Keratinocyte (primary cell): ENCODE measurements around the gene RRBP1. TPM values are rescaled to one million over a fixed set of nuclear protein-coding genes. Genes with fewer than 3 reads are reported as not detected.

Experiments
- DNase-seq: peaks from one replicate; pipeline ENCODE4 v3.0.0-alpha.2; 2011; ENCODE audit warnings: low read depth, missing footprints, low spot score
- FAIRE-seq: peaks from 2 replicates; lab custom pipeline; 2011; peaks lifted over from hg19 to GRCh38; lab: Jason Lieb, UNC
- H2AFZ ChIP-seq: 2 replicates; pipeline ENCODE4 v1.6.0; 2012; ENCODE audit warnings: low read length, control low read depth, inconsistent platforms; ENCODE audit not compliant: control insufficient read depth
- H3K27ac ChIP-seq: 2 replicates; pipeline ENCODE4 v1.5.1; 2011; ENCODE audit warnings: low read length; ENCODE audit not compliant: control insufficient read depth, insufficient read depth
- H3K27me3 ChIP-seq: 3 replicates; pipeline ENCODE4 v1.6.0; 2011; ENCODE audit warnings: low read length; ENCODE audit not compliant: control insufficient read depth, insufficient read depth; ENCODE audit errors: extremely low read depth
- H3K36me3 ChIP-seq, 2 experiments: 2 replicates in 1 of 2; 3 replicates in 1 of 2; pipeline ENCODE4 v1.5.1; 2011; ENCODE audit warnings: low read length in 2 of 2, mild to moderate bottlenecking in 1 of 2; ENCODE audit not compliant: control insufficient read depth in 2 of 2, insufficient read depth in 2 of 2; ENCODE audit errors: extremely low read depth in 1 of 2
- H3K4me1 ChIP-seq: 3 replicates; pipeline ENCODE4 v1.5.1; 2011; ENCODE audit warnings: low read length; ENCODE audit not compliant: control insufficient read depth, insufficient read depth; ENCODE audit errors: extremely low read depth
- H3K4me2 ChIP-seq: 3 replicates; pipeline ENCODE4 v1.6.0; 2011; ENCODE audit warnings: low read depth, low read length; ENCODE audit not compliant: control insufficient read depth, insufficient read depth; ENCODE audit errors: extremely low read depth
- H3K4me3 ChIP-seq, 3 experiments: fragments of 200-600 bp in 1 of 3; sonication (generic) in 1 of 3; 2 replicates in 2 of 3; 3 replicates in 1 of 3; pipeline ENCODE4 v1.5.1; 2011 to 2016; ENCODE audit warnings: low read length in 3 of 3, mild to moderate bottlenecking in 3 of 3, control low read depth in 2 of 3, inconsistent platforms in 1 of 3, low read depth in 1 of 3, mixed read lengths in 1 of 3, mixed run types in 1 of 3, moderate library complexity in 1 of 3; ENCODE audit not compliant: control insufficient read depth in 2 of 3, insufficient read depth in 2 of 3; ENCODE audit errors: extremely low read depth in 1 of 3
- H3K79me2 ChIP-seq: 2 replicates; pipeline ENCODE4 v1.6.0; 2012; ENCODE audit warnings: low read length; ENCODE audit not compliant: control insufficient read depth, insufficient read depth
- H3K9ac ChIP-seq: 3 replicates; pipeline ENCODE4 v1.6.0; 2011; ENCODE audit warnings: low read length; ENCODE audit not compliant: control insufficient read depth, insufficient read depth; ENCODE audit errors: extremely low read depth
- H3K9me1 ChIP-seq: 3 replicates; pipeline ENCODE4 v1.6.0; 2011; ENCODE audit warnings: low read length; ENCODE audit not compliant: control insufficient read depth, insufficient read depth; ENCODE audit errors: extremely low read depth
- H3K9me3 ChIP-seq: 2 replicates; pipeline ENCODE4 v1.5.1; 2012; ENCODE audit warnings: low read depth, low read length; ENCODE audit not compliant: control insufficient read depth
- H4K20me1 ChIP-seq: 3 replicates; pipeline ENCODE4 v1.6.0; 2011; ENCODE audit warnings: low read length; ENCODE audit not compliant: control insufficient read depth, insufficient read depth; ENCODE audit errors: extremely low read depth
- EZH2 ChIP-seq: IDR thresholded peaks from one replicate; pipeline ENCODE4 v1.6.1; 2012; ENCODE audit warnings: inconsistent platforms, mild to moderate bottlenecking, low read length, moderate library complexity
- dilution Hi-C: fragments of 300-500 bp; cut with MboI; formaldehyde crosslinking; loops from one replicate; pipeline ENCODE4 v1.7.0; 2020; ENCODE audit warnings: low sequenced_read_pairs; ENCODE audit not compliant: extremely low pct_ligation_motif_present
- polyA plus RNA-seq, 5 experiments: library from polyadenylated mRNA; depleted of rRNA in 3 of 5; stranded (reverse) in 3 of 5; stranded (forward) in 1 of 5; unstranded in 1 of 5; fragments of >200 nt; gene quantifications; 1 replicate in 1 of 5; 2 replicates in 3 of 5; 3 replicates in 1 of 5; pipeline versions ENCODE4 v1.2.1 to v1.2.3, GENCODE V29; 2011 to 2012; ENCODE audit warnings: missing spikeins in 2 of 5, low read depth in 1 of 5, low replicate concordance in 1 of 5
- TF ChIP-seq, protein P1 (sequence below), 3 experiments: IDR thresholded peaks in 1 of 3; conservative IDR thresholded peaks in 1 of 3; optimal IDR thresholded peaks in 1 of 3; 2 replicates in 2 of 3; 3 replicates in 1 of 3; pipeline versions ENCODE3 to v1.5.1; 2011; ENCODE audit warnings: low read length in 3 of 3, mild to moderate bottlenecking in 3 of 3, moderate library complexity in 2 of 3, control low read depth in 1 of 3, inconsistent platforms in 1 of 3; ENCODE audit not compliant: insufficient read depth in 2 of 3; ENCODE audit errors: extremely low read depth in 1 of 3

The RRBP1 gene
- polyA plus RNA-seq, 1 donor (not counting 4 experiments of a cell fraction or from before 2014, with no cell fraction given), result 43.9 TPM

DNA sequence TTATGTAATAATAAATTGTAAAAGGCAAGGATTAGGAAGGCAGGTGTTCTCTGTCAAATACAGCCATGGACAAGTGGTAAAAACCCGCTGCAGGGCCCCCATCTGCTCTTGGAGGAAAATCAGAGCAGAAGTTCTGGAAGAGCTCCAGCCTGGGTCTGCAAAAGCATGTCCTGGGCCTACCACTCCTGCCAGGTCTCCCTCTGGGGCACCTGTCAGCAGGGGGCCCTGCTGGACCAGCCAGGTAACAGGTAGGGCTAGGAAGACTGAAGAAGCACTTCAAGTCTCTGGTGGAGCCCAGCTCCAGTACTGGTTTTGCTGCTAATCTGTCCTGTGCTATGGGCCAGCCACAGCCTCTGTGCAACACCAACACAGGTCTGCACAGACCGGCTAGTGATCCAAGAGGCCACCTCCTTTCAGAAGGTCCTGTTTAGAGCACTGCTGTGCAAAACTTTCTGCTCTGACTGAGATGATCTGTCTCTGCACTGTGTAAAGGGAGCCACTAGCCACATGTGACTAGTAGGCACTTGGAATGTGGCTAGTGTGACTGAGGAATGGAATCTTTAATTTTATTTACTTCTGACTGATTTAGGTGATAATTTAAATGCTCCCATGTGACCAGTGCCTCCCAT, 30.2 kb downstream of the RRBP1 start:
- FAIRE-seq, result no peak

DNA sequence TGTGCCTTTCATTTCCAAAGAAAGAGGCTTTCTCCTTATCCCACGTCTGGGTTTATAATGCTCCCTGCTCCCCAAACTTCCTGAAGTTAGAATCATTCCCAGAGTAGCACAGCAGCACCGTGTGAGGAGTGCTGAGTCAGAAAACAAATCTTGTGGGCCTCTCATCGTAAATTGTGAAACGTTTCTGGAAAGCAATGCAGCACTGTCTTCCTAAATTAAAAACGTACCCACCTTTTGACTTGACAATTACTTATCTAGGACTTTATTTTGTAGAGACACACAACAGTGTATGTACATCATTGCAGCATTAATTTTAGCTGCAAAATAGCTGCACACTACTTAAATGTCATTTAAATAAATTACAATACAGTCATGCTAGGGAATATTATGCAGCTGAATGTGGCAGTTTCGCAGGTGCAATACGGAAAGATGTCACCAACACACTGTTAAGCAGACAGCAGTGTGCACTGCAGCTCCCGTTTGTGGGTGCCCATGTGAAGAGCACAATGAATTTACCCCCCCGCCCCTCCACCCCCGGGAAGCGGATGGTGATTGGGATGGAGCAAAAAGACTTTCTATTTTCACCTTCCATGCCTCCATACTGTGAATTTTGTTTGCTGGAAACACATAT, 30.8 kb downstream of the RRBP1 start:
- no peak overlapping the region for H3K27ac ChIP-seq
- no peak overlapping the region for H2AFZ ChIP-seq
- no peaks in the 10 kb centered on the region for H3K9me3 ChIP-seq
- TF ChIP-seq EZH2, result no peak
- TF ChIP-seq, protein P1, sequence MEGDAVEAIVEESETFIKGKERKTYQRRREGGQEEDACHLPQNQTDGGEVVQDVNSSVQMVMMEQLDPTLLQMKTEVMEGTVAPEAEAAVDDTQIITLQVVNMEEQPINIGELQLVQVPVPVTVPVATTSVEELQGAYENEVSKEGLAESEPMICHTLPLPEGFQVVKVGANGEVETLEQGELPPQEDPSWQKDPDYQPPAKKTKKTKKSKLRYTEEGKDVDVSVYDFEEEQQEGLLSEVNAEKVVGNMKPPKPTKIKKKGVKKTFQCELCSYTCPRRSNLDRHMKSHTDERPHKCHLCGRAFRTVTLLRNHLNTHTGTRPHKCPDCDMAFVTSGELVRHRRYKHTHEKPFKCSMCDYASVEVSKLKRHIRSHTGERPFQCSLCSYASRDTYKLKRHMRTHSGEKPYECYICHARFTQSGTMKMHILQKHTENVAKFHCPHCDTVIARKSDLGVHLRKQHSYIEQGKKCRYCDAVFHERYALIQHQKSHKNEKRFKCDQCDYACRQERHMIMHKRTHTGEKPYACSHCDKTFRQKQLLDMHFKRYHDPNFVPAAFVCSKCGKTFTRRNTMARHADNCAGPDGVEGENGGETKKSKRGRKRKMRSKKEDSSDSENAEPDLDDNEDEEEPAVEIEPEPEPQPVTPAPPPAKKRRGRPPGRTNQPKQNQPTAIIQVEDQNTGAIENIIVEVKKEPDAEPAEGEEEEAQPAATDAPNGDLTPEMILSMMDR (optimal IDR thresholded peaks at IDR 0.05 in 1 of 3, IDR thresholded peaks at IDR 0.05 in 1 of 3, conservative IDR thresholded peaks at IDR 0.05 in 1 of 3; ENCODE audit: extremely low read depth in 1 of 3, insufficient read depth in 2 of 3, low read length in 3 of 3), result no peak
- H3K4me2 ChIP-seq, result no peak overlapping the region
- no peak overlapping the region for H3K9ac ChIP-seq
- H3K4me3 ChIP-seq, result no peak overlapping the region
- no peaks in the 10 kb centered on the region for H3K27me3 ChIP-seq
- DNase-seq, result no peak
- peaks cover 3% of the 10 kb centered on the region for H4K20me1 ChIP-seq
- peaks cover 59% of the 10 kb centered on the region for H3K79me2 ChIP-seq
- dilution Hi-C loops, result no loop called here
- peaks cover 16 to 23% of the 10 kb centered on the region in 2 experiments for H3K36me3 ChIP-seq
- peaks cover 2% of the 10 kb centered on the region for H3K9me1 ChIP-seq
- H3K4me1 ChIP-seq, result peaks cover 2% of the 10 kb centered on the region
- FAIRE-seq, result no peak

More for the DNA sequence above, 30.2 kb downstream of the RRBP1 start:
- Histone ChIP-seq H3K27me3 (no peaks in the 10 kb centered on the region), H4K20me1 (peaks cover 3% of the 10 kb centered on the region), H3K4me1 (peaks cover 2% of the 10 kb centered on the region), H3K36me3 (peaks cover 20 to 23% of the 10 kb centered on the region in 2 experiments), H3K4me3 (no peak overlapping the region), H2AFZ (no peak overlapping the region), H3K4me2 (no peak overlapping the region), H3K9me1 (peaks cover 2% of the 10 kb centered on the region), H3K9ac (no peak overlapping the region), H3K79me2 (peaks cover 57% of the 10 kb centered on the region), H3K9me3 (no peaks in the 10 kb centered on the region), H3K27ac (no peak overlapping the region)
- DNase-seq, result no peak
- dilution Hi-C loops, result no loop called here
- TF ChIP-seq EZH2, result no peak
- TF ChIP-seq, protein P1 (optimal IDR thresholded peaks at IDR 0.05 in 1 of 3, IDR thresholded peaks at IDR 0.05 in 1 of 3, conservative IDR thresholded peaks at IDR 0.05 in 1 of 3; ENCODE audit: extremely low read depth in 1 of 3, insufficient read depth in 2 of 3, low read length in 3 of 3), result peak in 2 of 3 experiments; percentile 14 to 32
